Left lung (tissue), 10 donors: ENCODE data around the gene HNMT. TPM values are rescaled to one million over a fixed set of nuclear protein-coding genes. Genes with fewer than 3 reads are reported as not detected.
A peak's percentile ranks its signal among the peaks of the same experiment; 100 is the strongest.

ENCODE experiments used
- ATAC-seq: fragments of 200-7000 bp; cut with Tn5 transposase; one replicate; pipeline ENCODE4 v1.9.1; 2020; ENCODE audit warnings: moderate library complexity
- DNase-seq, 4 donors: peaks; one replicate each; pipeline ENCODE4 v3.0.0-alpha.2; 2013 to 2020
- H3K27ac ChIP-seq, 2 donors: fragments of 200-600 bp; sonication (generic) in 1 of 2; one replicate each; pipeline versions ENCODE4 v1.5.0 to v1.8.0; 2020 to 2021
- H3K27me3 ChIP-seq, 2 donors: fragments of 200-600 bp; sonication (generic) in 1 of 2; one replicate each; pipeline versions ENCODE4 v1.5.0 to v1.8.0; 2020 to 2021
- H3K36me3 ChIP-seq, 2 donors: fragments of 200-600 bp; sonication (generic) in 1 of 2; one replicate each; pipeline versions ENCODE4 v1.5.0 to v1.8.0; 2020 to 2021
- H3K4me1 ChIP-seq, 2 donors: fragments of 200-600 bp; one replicate each; pipeline ENCODE4 v1.8.0; 2021
- H3K4me3 ChIP-seq, 2 donors: fragments of 200-600 bp; sonication (generic) in 1 of 2; one replicate each; pipeline versions ENCODE4 v1.5.0 to v1.8.0; 2020 to 2021; ENCODE audit warnings: mild to moderate bottlenecking in 1 of 2
- H3K9me3 ChIP-seq, 2 donors: fragments of 200-600 bp; sonication (generic) in 1 of 2; one replicate each; pipeline versions ENCODE4 v1.5.0 to v1.8.0; 2020 to 2021
- CTCF ChIP-seq, 2 donors: fragments of 200-600 bp; sonication (generic) in 1 of 2; IDR thresholded peaks; one replicate each; pipeline versions ENCODE4 v1.5.0 to v1.8.0; 2021; ENCODE audit warnings: antibody characterized with exemption in 2 of 2
- intact Hi-C, 2 donors: fragments of 100-400 bp; cut with DNase I; formaldehyde crosslinking; loops; one replicate each; pipeline versions ENCODE4 v1.11.2 to v1.14.2; 2022
- polyA plus RNA-seq, 6 donors: library from polyadenylated mRNA; unstranded; fragments of 120-200 nt; gene quantifications; one replicate each; pipeline ENCODE4 v1.2.1, GENCODE V29; 2013; ENCODE audit not compliant: insufficient read length in 6 of 6
- total RNA-seq, 2 donors: library from RNA; stranded (reverse); fragmentation: NEBNext Ultra II Directional; extraction: Animal tissue kit (Norgen Biotek cat#: 25700); gene quantifications; one replicate each; pipeline ENCODE4 v1.2.1, GENCODE V29; 2021
- donor health status: DM: no; HTN: yes; CAD: no.
- donor health status: DM: no; HTN: no; CAD: no.

HNMT gene
- total and polyA plus RNA-seq, 8 donors, result 53.0 to 98.9 (median 82.8) TPM

GRCh38 chr2:138026111-138027020 lies 62.1 kb downstream of the HNMT start:
- ATAC-seq, result no peak
- Histone ChIP-seq H3K36me3 (no peaks in the 10 kb centered on the region), H3K4me3 (no peak overlapping the region), H3K4me1 (no peaks in the 10 kb centered on the region), H3K27me3 (no peaks in the 10 kb centered on the region), H3K9me3 (no peaks in the 10 kb centered on the region), H3K27ac (no peak overlapping the region)
- TF ChIP-seq CTCF (IDR thresholded peaks at IDR 0.05), result no peak
- DNase-seq, result no peak
- intact Hi-C loops, result no loop called here

- Histone ChIP-seq H3K9me3 (no peaks in the 10 kb centered on the region), H3K27ac (peak overlapping the region in 1 of 2 donors; percentile 23), H3K27me3 (no peaks in the 10 kb centered on the region), H3K36me3 (no peaks in the 10 kb centered on the region), H3K4me3 (no peak overlapping the region), H3K4me1 (no peaks in the 10 kb centered on the region)
- TF ChIP-seq CTCF (IDR thresholded peaks at IDR 0.05), result no peak
- DNase-seq, result no peak
- ATAC-seq, result peak; percentile 72
- intact Hi-C loops, result no loop called here
Observed at GRCh38 chr2:138028538-138028937, 64.3 kb downstream of the HNMT start.

GRCh38 chr2:138029276-138029675 lies 65.0 kb downstream of the HNMT start:
- Histone ChIP-seq H3K4me3 (no peak overlapping the region), H3K36me3 (no peaks in the 10 kb centered on the region), H3K4me1 (no peaks in the 10 kb centered on the region), H3K27ac (no peak overlapping the region), H3K9me3 (no peaks in the 10 kb centered on the region), H3K27me3 (no peaks in the 10 kb centered on the region)
- no peak for TF ChIP-seq CTCF (IDR thresholded peaks at IDR 0.05)
- ATAC-seq (peak; percentile 47), DNase-seq (peak in 2 of 4 donors; percentile 69 to 84)
- intact Hi-C loops, result no loop called here

- Histone ChIP-seq H3K36me3 (no peaks in the 10 kb centered on the region), H3K4me1 (no peaks in the 10 kb centered on the region), H3K27me3 (no peaks in the 10 kb centered on the region), H3K4me3 (no peak overlapping the region), H3K27ac (no peak overlapping the region), H3K9me3 (no peaks in the 10 kb centered on the region)
- TF ChIP-seq CTCF (IDR thresholded peaks at IDR 0.05), result no peak
- no peak for DNase-seq
- no peak for ATAC-seq
- intact Hi-C loops, result no loop called here
Observed at GRCh38 chr2:138030459-138030858, 66.2 kb downstream of the HNMT start.

GRCh38 chr2:138032334-138032733 lies 68.1 kb downstream of the HNMT start:
- H3K36me3 ChIP-seq, result no peaks in the 10 kb centered on the region
- H3K27me3 ChIP-seq, result no peaks in the 10 kb centered on the region
- DNase-seq (no peak), ATAC-seq (no peak)
- intact Hi-C loops, result no loop called here
- no peak overlapping the region for H3K4me3 ChIP-seq
- no peak overlapping the region for H3K27ac ChIP-seq
- no peaks in the 10 kb centered on the region for H3K9me3 ChIP-seq
- no peak for TF ChIP-seq CTCF (IDR thresholded peaks at IDR 0.05)
- no peaks in the 10 kb centered on the region for H3K4me1 ChIP-seq
